Caco-2 (cell line): ENCODE measurements around the gene PSKH1. TPM values are rescaled to one million over a fixed set of nuclear protein-coding genes. Genes with fewer than 3 reads are reported as not detected.
"Not testable (repeated sequence)": the region's sequence is repeated elsewhere in the genome, so short reads cannot be mapped to it uniquely, and the experiment has no call there.

Experiments used
- BruUV-seq: library from RNA; stranded (reverse); fragments of 400-500 nt; replicated peaks from 2 replicates; lab custom pipeline; 2021; lab: Mats Ljungman, UMichigan
- CTCF ChIA-PET: fragments of 300-600 bp; sonication (Branson Sonifier 250); formaldehyde crosslinking; loops from one replicate; lab custom pipeline; 2022; ENCODE audit warnings: antibody characterized with exemption; lab: Charles Lee
- POLR2A ChIA-PET: fragments of 300-600 bp; sonication (Branson Sonifier 250); formaldehyde crosslinking; loops from one replicate; lab custom pipeline; 2022; ENCODE audit warnings: antibody characterized with exemption; lab: Charles Lee
- DNase-seq, 2 experiments: peaks; one replicate each; pipeline versions ENCODE4 v3.0.0 to v3.0.0-alpha.2; 2020 to 2022
- H3K27me3 ChIP-seq: replicated peaks from 2 replicates; pipeline ENCODE4 v1.6.0; 2011; ENCODE audit warnings: low read length; ENCODE audit not compliant: control insufficient read depth, insufficient read depth
- H3K36me3 ChIP-seq: 2 replicates; pipeline ENCODE4 v1.5.1; 2011; ENCODE audit warnings: low read length; ENCODE audit not compliant: control insufficient read depth, insufficient read depth
- H3K4me1 ChIP-seq: fragments of 250-450 bp; sonication (Bioruptor Pico); 2 replicates; pipeline ENCODE4 v1.5.1; 2020; ENCODE audit warnings: mild to moderate bottlenecking
- H3K4me3 ChIP-seq: 2 replicates; pipeline ENCODE4 v1.5.1; 2011; ENCODE audit warnings: low read depth, mild to moderate bottlenecking, control low read depth, low read length
- H3K9me3 ChIP-seq: fragments of 250-450 bp; sonication (Bioruptor Pico); 2 replicates; pipeline ENCODE4 v1.5.1; 2020; ENCODE audit warnings: mild to moderate bottlenecking, moderate library complexity
- H3K27ac Mint-ChIP-seq: one replicate; pipeline ENCODE4 v1.8.0; 2022; ENCODE audit warnings: mixed read lengths; ENCODE audit not compliant: unreplicated experiment
- H3K27me3 Mint-ChIP-seq: one replicate; pipeline ENCODE4 v1.8.0; 2022; ENCODE audit warnings: mixed read lengths; ENCODE audit not compliant: insufficient read depth, unreplicated experiment
- H3K36me3 Mint-ChIP-seq: one replicate; pipeline ENCODE4 v1.8.0; 2022; ENCODE audit warnings: mild to moderate bottlenecking, mixed read lengths; ENCODE audit not compliant: insufficient read depth, unreplicated experiment
- H3K4me1 Mint-ChIP-seq: one replicate; pipeline ENCODE4 v1.8.0; 2022; ENCODE audit warnings: low read depth, mixed read lengths; ENCODE audit not compliant: unreplicated experiment
- H3K4me3 Mint-ChIP-seq: one replicate; pipeline ENCODE4 v1.8.0; 2022; ENCODE audit warnings: mild to moderate bottlenecking, moderate library complexity, mixed read lengths; ENCODE audit not compliant: unreplicated experiment
- H3K9me3 Mint-ChIP-seq: one replicate; pipeline ENCODE4 v1.8.0; 2022; ENCODE audit warnings: mixed read lengths; ENCODE audit not compliant: unreplicated experiment
- intact Hi-C: fragments of 100-400 bp; cut with micrococcal nuclease; formaldehyde crosslinking; loops from one replicate; pipeline ENCODE4 v1.10.0; 2022; ENCODE audit not compliant: unreplicated experiment
- total RNA-seq: library from RNA; stranded (reverse); gene quantifications from 2 replicates; pipeline ENCODE4 v1.2.3, GENCODE V29; 2022
- TF ChIP-seq, protein P1 (sequence below), 2 experiments: fragments of 200-600 bp in 1 of 2; IDR thresholded peaks; 1 replicate in 1 of 2; 2 replicates in 1 of 2; pipeline versions ENCODE4 v1.5.1 to v1.8.0; 2011 to 2022; ENCODE audit warnings: antibody characterized with exemption in 1 of 2, control low read depth in 1 of 2, inconsistent platforms in 1 of 2, low read depth in 1 of 2, low read length in 1 of 2, mild to moderate bottlenecking in 1 of 2, moderate library complexity in 1 of 2; ENCODE audit not compliant: insufficient read depth in 1 of 2, severe bottlenecking in 1 of 2, unreplicated experiment in 1 of 2

Gene PSKH1
- total RNA-seq, 1 experiment from 2014 or later = 41.3 TPM

DNA sequence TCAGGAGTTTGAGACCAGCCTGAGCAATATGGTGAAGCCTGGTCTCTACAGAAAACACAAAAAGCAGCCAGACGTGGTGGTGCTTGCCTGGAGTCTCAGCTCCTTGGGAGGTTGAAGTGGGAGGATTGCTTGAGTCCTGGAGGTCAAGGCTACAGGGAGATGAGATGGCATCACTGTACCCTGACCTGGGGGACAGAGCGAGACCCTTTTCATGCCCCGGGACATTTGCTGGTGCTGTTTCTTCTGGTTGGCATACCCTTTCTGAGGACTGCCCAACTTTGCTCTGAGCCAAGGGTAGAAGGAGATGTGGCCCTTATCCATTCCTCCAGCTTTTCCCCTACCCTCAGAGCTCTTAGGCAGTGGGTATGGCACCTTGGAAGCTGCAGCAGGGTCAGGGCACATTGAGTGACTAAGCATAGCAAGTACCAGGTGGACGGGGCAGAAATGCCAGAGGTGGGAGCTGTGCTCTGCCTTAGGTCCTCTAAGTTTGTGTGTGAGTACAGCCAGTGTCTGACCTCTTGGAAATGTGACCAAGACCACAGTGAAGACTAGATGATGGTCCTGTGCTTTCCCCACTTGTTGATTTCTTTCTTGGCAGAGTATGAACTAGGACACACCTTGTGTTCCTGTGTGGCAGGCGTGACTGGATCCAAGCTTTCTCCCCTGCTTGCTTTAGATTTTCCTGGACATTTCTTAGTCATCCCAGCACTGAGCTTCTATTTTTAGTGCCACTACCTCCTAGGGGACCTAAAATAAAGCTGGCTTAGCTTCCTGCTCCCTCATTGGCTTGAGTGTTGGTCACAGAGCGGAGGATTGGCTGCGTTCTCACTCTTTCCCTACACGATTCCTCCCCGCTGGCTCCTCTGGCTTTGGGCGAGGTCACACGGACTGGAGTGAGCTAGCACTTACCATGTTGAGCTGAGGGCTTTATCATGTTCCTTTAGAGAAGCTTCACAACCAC is 30.2 kb upstream of the PSKH1 start:
- Histone ChIP-seq H3K36me3 (peaks cover 4% of the 10 kb centered on the region; the same call in 1 of the 2 replicates), H3K9me3 (no peaks in the 10 kb centered on the region), H3K27me3 (no peaks in the 10 kb centered on the region), H3K4me1 (peaks cover 5% of the 10 kb centered on the region), H3K4me3 (no peak overlapping the region)
- POLR2A ChIA-PET = interaction anchor here (0.8 kb wide), 1 partner anchor 17 kb away, joined by 4 read pairs; the partner anchor contains the start of gene NUTF2
- intact Hi-C loops = no loop called here
- CTCF ChIA-PET = interaction anchor here (1.0 to 1.2 kb wide), 4 partner anchors 17 to 342 kb away, joined by 4 to 9 read pairs (median 4); no protein-coding TSS in a partner anchor
- TF ChIP-seq, protein P1, sequence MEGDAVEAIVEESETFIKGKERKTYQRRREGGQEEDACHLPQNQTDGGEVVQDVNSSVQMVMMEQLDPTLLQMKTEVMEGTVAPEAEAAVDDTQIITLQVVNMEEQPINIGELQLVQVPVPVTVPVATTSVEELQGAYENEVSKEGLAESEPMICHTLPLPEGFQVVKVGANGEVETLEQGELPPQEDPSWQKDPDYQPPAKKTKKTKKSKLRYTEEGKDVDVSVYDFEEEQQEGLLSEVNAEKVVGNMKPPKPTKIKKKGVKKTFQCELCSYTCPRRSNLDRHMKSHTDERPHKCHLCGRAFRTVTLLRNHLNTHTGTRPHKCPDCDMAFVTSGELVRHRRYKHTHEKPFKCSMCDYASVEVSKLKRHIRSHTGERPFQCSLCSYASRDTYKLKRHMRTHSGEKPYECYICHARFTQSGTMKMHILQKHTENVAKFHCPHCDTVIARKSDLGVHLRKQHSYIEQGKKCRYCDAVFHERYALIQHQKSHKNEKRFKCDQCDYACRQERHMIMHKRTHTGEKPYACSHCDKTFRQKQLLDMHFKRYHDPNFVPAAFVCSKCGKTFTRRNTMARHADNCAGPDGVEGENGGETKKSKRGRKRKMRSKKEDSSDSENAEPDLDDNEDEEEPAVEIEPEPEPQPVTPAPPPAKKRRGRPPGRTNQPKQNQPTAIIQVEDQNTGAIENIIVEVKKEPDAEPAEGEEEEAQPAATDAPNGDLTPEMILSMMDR (IDR thresholded peaks at IDR 0.05; ENCODE audit: insufficient read depth in 1 of 2, low read depth in 1 of 2, low read length in 1 of 2, severe bottlenecking in 1 of 2, unreplicated experiment in 1 of 2) = no peak
- no peaks in the 10 kb centered on the region for H3K27me3 Mint-ChIP-seq
- H3K36me3 Mint-ChIP-seq = peaks cover 94% of the 10 kb centered on the region
- peak overlapping the region; percentile 8 for H3K27ac Mint-ChIP-seq
- H3K4me3 Mint-ChIP-seq = no peak overlapping the region
- peaks cover 8% of the 10 kb centered on the region for H3K4me1 Mint-ChIP-seq
- BruUV-seq = no TSS peak
- H3K9me3 Mint-ChIP-seq = no peaks in the 10 kb centered on the region
- DNase-seq = no peak

DNA sequence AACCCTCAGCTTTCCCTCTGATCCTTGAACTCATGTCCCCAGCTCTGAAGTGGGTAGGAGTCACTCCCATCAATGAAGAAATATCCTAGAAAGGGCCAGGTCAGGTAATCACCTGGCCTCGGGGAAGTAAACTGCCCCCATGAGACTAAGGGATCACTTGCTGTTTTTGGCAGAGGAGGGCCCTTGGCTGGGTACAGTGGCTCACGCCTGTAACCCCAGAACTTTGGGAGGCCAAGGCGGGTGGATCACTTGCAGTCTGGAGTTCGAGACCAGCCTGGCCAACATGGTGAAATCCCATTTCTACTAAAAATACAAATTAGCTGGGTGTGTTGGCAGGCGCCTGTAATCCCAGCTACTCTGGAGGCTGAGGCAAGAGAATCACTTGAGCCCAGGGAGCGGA is 29.0 kb upstream of the PSKH1 start:
- H3K9me3 Mint-ChIP-seq = not testable (repeated sequence)
- intact Hi-C loops = loop anchor here (2.0 kb wide), 1 partner anchor 17 kb away; the partner anchor contains the start of genes CENPT and NUTF2
- CTCF ChIA-PET = interaction anchor here (1.0 to 1.3 kb wide), 3 partner anchors 18 to 343 kb away, joined by 4 to 9 read pairs (median 5); no protein-coding TSS in a partner anchor

DNA sequence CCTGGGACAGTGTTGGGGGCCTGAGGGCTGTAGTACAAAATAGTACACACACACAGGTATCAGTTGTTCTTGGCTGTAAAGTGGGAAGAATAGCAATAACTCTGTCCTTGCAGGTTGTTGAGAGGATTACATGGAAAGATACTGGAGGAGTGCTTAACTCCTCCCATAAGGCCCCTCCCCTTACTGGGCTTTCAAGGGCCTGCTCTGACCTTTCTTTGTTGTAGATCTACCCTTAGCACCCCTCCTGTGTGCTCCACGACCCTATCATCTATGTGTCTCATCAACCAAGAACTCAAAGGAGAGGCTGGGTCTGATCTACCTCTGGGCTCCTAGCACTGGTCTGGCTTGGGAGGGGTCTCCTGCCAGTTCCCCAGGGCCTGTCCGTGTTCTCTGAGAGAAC is 28.5 kb upstream of the PSKH1 start:
- Mint-ChIP-seq H3K9me3 (no peaks in the 10 kb centered on the region), H3K27me3 (no peaks in the 10 kb centered on the region), H3K4me3 (no peak overlapping the region), H3K4me1 (no peaks in the 10 kb centered on the region), H3K27ac (no peak overlapping the region), H3K36me3 (peaks cover 92% of the 10 kb centered on the region)
- Histone ChIP-seq H3K4me3 (no peak overlapping the region), H3K4me1 (no peaks in the 10 kb centered on the region), H3K36me3 (peaks cover 7% of the 10 kb centered on the region; the same call in 1 of the 2 replicates), H3K27me3 (no peaks in the 10 kb centered on the region), H3K9me3 (no peaks in the 10 kb centered on the region)
- intact Hi-C loops = loop anchor here (2.0 kb wide), 1 partner anchor 18 kb away; the partner anchor contains the start of genes CENPT and NUTF2
- DNase-seq = no peak
- POLR2A ChIA-PET = interaction anchor here (1.6 kb wide), 1 partner anchor 19 kb away, joined by 9 read pairs; the partner anchor contains the start of gene NUTF2
- BruUV-seq = no TSS peak
- TF ChIP-seq, protein P1 (IDR thresholded peaks at IDR 0.05; ENCODE audit: insufficient read depth in 1 of 2, low read depth in 1 of 2, low read length in 1 of 2, severe bottlenecking in 1 of 2, unreplicated experiment in 1 of 2) = no peak
- CTCF ChIA-PET = interaction anchor here (1.1 to 1.6 kb wide), 4 partner anchors 19 to 343 kb away, joined by 5 to 12 read pairs (median 10); partner anchors contain the start of gene NUTF2

More for the DNA sequence above, 29.0 kb upstream of the PSKH1 start:
- not testable (repeated sequence) for BruUV-seq, H3K27me3 Mint-ChIP-seq, H3K4me1 ChIP-seq, H3K36me3 ChIP-seq, H3K4me3 Mint-ChIP-seq, H3K27me3 ChIP-seq, H3K4me1 Mint-ChIP-seq, H3K4me3 ChIP-seq, DNase-seq, H3K27ac Mint-ChIP-seq, H3K9me3 ChIP-seq
- H3K36me3 Mint-ChIP-seq = peaks cover 92% of the 10 kb centered on the region
- POLR2A ChIA-PET = interaction anchor here (0.8 kb wide), 1 partner anchor 18 kb away, joined by 4 read pairs; the partner anchor contains the start of gene NUTF2
